T-helper 1 cell treated with Interleukin-12 subunit alpha and Interleukin-12 subunit beta and Interleukin-4 antibody, amounts not matched to agents 30 ng/mL and 1 ng/mL, for 36 hours (primary cell): ENCODE results near the gene STAB2. TPM values are rescaled to one million over a fixed set of nuclear protein-coding genes. Genes with fewer than 3 reads are reported as not detected.

ENCODE experiments used
- intact Hi-C: fragments of 100-400 bp; cut with micrococcal nuclease; formaldehyde crosslinking; loops from one replicate; pipeline ENCODE4 v1.15.1; 2024
- total RNA-seq: library from RNA; stranded (reverse); gene quantifications from 2 replicates; pipeline ENCODE4 v1.2.3, GENCODE V29; 2022

Gene STAB2
- total RNA-seq, 1 donor from 2014 or later, result not detected

- intact Hi-C loops, result no loop called here
These were observed 104.0 kb downstream of the STAB2 start for GRCh38 chr12:103691063-103691462.

- intact Hi-C loops, result no loop called here
These were observed 109.0 kb downstream of the STAB2 start for GRCh38 chr12:103696101-103696500.

- intact Hi-C loops, result no loop called here
These were observed 111.1 kb downstream of the STAB2 start for GRCh38 chr12:103697971-103698751.

GRCh38 chr12:103698752-103699560 lies 111.9 kb downstream of the STAB2 start:
- intact Hi-C loops, result no loop called here

- intact Hi-C loops, result no loop called here
These were observed 118.0 kb downstream of the STAB2 start for GRCh38 chr12:103705098-103705497.

- intact Hi-C loops, result no loop called here
These were observed 118.9 kb downstream of the STAB2 start for GRCh38 chr12:103705927-103706326.

GRCh38 chr12:103707446-103707845 lies 120.4 kb downstream of the STAB2 start:
- intact Hi-C loops, result no loop called here

GRCh38 chr12:103710544-103710943 lies 123.5 kb downstream of the STAB2 start:
- intact Hi-C loops, result no loop called here

GRCh38 chr12:103712216-103712615 lies 125.1 kb downstream of the STAB2 start:
- intact Hi-C loops, result no loop called here

- intact Hi-C loops, result no loop called here
These were observed 128.4 kb downstream of the STAB2 start for GRCh38 chr12:103715494-103715893.

- intact Hi-C loops, result no loop called here
These were observed 129.6 kb downstream of the STAB2 start for GRCh38 chr12:103716517-103717196.

- intact Hi-C loops, result no loop called here
These were observed 138.3 kb downstream of the STAB2 start for GRCh38 chr12:103725398-103725797.

GRCh38 chr12:103727638-103728037 lies 140.6 kb downstream of the STAB2 start:
- intact Hi-C loops, result no loop called here

GRCh38 chr12:103728323-103728722 lies 141.2 kb downstream of the STAB2 start:
- intact Hi-C loops, result no loop called here

GRCh38 chr12:103729499-103729898 lies 142.4 kb downstream of the STAB2 start:
- intact Hi-C loops, result no loop called here

GRCh38 chr12:103731539-103731938 lies 144.5 kb downstream of the STAB2 start:
- intact Hi-C loops, result no loop called here

- intact Hi-C loops, result no loop called here
These were observed 147.8 kb downstream of the STAB2 start for GRCh38 chr12:103734863-103735262.

- intact Hi-C loops, result no loop called here
These were observed 148.2 kb downstream of the STAB2 start for GRCh38 chr12:103735291-103735690.

- intact Hi-C loops, result no loop called here
These were observed 149.5 kb downstream of the STAB2 start for GRCh38 chr12:103736572-103736971.

- intact Hi-C loops, result no loop called here
These were observed 150.8 kb downstream of the STAB2 start for GRCh38 chr12:103737881-103738280.

GRCh38 chr12:103742349-103742932 lies 155.4 kb downstream of the STAB2 start:
- intact Hi-C loops, result no loop called here

GRCh38 chr12:103743788-103744187 lies 156.7 kb downstream of the STAB2 start:
- intact Hi-C loops, result no loop called here
